DOHH2 (cell line): ENCODE results near the gene DNAH7.

Experiments
- EZH2phosphoT487 ChIP-seq: fragments of 200-600 bp; sonication (generic); IDR thresholded peaks from 2 replicates; pipeline ENCODE4 v1.6.1; 2017; ENCODE audit warnings: borderline replicate concordance, mild to moderate bottlenecking, antibody characterized with exemption, low read length, moderate library complexity, mixed read lengths
- TF ChIP-seq, protein P1 (sequence below): fragments of 200-600 bp; sonication (generic); IDR thresholded peaks from one replicate; pipeline ENCODE4 v1.5.1; 2014; ENCODE audit warnings: antibody characterized with exemption, mild to moderate bottlenecking, low read depth, low read length; ENCODE audit not compliant: poor library complexity, severe bottlenecking

GRCh38 chr2:195842932-195843331, 225.7 kb downstream of the DNAH7 start:
- no peak for TF ChIP-seq EZH2phosphoT487
- TF ChIP-seq, protein P1, sequence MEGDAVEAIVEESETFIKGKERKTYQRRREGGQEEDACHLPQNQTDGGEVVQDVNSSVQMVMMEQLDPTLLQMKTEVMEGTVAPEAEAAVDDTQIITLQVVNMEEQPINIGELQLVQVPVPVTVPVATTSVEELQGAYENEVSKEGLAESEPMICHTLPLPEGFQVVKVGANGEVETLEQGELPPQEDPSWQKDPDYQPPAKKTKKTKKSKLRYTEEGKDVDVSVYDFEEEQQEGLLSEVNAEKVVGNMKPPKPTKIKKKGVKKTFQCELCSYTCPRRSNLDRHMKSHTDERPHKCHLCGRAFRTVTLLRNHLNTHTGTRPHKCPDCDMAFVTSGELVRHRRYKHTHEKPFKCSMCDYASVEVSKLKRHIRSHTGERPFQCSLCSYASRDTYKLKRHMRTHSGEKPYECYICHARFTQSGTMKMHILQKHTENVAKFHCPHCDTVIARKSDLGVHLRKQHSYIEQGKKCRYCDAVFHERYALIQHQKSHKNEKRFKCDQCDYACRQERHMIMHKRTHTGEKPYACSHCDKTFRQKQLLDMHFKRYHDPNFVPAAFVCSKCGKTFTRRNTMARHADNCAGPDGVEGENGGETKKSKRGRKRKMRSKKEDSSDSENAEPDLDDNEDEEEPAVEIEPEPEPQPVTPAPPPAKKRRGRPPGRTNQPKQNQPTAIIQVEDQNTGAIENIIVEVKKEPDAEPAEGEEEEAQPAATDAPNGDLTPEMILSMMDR = no peak
